CD4-positive, alpha-beta T cell treated with Interleukin-2 at 100 ng/mL for 4 hours (primary cell): ENCODE data around the gene MKKS.

ENCODE experiments used
- DNase-seq: peaks from one replicate; pipeline ENCODE4 v3.0.0-alpha.2; 2020; ENCODE audit warnings: low spot score

Gene MKKS

DNA sequence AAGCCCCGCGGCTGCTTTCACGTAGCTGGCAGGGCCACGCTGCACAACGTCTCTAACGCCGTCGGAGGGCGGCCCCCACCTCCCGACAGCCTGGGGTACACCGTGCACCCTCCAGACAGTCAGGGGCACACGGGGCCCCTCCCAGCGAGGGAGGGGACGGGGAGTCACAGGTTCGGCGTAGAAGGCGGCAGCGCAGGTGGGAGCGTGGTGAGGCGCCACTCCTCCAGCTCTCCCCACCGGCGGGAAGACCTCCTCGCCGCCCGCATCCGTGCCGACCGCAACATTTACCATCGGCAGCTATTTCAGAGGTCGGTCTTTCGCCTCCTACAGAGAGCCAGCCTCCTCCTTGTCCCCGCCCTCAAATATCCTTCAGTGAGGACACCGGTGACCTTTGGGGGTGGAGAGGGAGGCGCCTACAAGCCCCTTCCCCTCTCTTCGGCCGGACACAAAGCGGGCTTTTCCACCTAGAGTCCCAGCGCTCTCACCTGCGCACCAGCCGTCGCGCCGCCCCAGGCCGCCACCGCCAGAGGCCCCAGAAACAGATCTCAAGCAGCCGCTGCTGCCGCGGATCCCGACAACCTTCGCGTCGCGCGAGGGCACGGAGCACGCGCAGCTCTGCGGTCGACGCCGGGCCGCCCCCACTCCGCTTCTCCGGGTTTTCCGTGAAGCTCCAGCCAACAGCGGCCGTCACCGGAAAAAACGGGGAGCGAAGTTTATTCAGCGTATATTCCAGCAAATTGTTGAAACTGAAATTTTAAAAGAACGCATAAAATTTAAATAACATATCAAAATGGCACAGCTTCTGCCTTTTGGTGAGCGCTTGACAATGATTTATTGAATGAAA is at the start of gene MKKS:
TSS of gene MKKS (minus strand) at position 600 of the 844 bp plus-strand sequence. CDS start 20,708 bp downstream, outside the sequence.
- peak; percentile 89 for DNase-seq

DNA sequence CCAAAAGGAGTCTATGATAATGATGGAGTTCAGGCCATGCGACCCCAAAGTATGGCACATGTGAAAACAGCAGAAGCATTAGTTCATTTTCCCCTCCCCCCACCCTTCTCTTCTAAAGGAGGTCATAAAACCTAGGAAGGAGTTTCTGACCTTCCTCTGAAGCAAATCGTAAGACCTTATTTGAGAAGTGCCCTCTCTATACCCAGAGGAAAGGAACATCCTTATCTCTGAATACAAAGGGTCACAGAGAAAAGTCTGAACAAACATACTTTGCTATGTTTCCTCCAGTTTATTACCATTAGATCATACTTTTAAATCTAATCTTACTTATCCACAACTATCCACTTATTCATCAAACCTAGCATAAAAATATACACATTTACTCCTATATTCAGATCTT is 49.7 kb upstream of the MKKS start:
- DNase-seq = no peak

DNA sequence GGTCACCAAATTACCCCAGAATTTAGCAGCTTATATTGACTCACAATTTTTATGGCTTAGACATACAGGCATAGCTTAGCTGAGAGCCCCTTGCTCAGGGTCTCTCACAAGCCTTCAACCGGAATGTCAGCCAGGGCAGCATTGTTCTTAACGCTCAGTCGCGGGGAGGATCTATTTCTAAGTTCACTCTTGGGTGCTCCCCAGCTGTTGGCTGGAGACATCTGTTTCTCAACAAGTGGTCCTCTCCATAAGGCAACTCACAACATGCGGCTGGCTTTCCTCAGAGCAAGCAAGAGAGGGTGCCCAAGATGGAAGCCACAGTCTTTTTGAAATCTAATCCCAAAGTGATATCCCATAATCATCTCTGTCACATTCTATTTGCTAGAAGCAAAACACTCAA is 47.7 kb upstream of the MKKS start:
- DNase-seq = no peak

DNA sequence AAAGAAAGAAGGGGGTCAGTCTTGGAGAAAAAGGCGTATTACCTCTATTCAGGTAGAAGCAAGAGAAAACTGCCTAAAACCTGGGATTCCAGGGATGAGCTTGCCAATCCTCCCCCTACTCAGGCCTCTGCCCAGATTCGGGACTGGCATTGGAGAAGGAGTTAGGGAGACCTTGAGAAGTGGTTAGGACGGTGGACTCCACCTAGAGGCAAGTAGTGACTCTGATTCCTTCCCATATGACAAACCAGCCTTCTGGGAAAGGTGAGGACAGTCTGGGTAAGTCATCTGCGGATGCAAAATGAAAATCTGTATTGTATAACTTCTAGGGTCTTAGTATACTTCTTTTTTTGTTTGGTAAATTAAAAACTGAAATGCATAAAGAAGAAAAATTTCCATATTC is 44.9 kb upstream of the MKKS start:
- DNase-seq = no peak

DNA sequence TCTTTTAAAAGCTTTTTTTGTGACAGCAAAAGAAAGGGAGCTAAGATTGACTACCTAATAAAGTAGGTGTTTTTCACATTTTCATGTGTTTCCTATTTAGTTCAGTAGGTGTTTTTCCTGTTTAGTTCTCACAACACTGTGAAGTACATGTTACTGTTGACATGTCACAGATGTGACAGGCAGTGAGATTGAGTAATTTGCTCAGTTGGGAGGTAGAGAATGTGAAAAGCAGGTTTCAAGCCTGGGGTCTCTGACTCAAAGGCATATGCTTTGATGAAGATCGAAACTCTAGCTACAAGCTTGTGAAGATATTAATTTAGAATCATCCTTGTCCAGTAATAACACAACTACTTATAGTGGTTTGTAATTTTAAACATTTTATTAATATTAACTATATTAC is 44.2 kb upstream of the MKKS start:
- no peak for DNase-seq

DNA sequence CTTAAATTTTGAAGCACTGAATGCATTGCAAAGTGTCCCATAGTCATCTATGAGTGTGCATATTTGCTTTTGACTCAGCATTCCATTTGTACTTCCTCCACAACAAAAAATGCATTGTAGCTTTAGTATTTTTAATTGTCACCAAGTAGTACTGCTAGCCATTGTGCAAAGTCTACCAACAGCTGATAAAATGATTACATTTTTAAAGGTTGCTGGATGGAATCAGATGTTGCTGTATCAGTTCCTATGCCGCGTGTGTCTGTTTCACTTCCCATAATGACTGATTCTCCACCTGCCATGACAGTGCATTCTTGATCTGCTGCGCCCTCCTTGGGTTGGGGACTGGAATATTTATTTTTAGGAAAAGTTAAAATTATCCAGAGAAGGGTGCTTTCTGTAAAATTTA is 42.3 kb upstream of the MKKS start:
- no peak for DNase-seq

DNA sequence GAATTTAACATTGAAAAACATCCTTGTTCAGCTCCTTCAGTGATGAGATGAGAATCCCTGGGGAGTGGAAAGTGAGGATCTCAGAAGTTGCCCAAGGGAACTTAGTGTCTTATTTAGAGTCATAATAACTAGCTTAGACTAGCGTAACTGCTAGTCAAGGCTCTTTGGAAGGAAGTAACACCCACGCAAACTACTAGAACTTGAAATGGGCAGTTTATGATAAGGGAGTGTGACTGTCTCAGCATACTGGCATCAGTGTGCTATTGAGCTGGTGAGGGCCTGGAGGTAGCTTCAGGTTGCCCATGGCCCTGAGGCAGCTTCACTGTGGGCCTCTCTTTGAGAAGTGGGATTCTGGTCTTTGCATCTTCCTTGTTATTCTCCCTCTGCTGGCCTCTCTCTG is 41.2 kb upstream of the MKKS start:
- DNase-seq = no peak

DNA sequence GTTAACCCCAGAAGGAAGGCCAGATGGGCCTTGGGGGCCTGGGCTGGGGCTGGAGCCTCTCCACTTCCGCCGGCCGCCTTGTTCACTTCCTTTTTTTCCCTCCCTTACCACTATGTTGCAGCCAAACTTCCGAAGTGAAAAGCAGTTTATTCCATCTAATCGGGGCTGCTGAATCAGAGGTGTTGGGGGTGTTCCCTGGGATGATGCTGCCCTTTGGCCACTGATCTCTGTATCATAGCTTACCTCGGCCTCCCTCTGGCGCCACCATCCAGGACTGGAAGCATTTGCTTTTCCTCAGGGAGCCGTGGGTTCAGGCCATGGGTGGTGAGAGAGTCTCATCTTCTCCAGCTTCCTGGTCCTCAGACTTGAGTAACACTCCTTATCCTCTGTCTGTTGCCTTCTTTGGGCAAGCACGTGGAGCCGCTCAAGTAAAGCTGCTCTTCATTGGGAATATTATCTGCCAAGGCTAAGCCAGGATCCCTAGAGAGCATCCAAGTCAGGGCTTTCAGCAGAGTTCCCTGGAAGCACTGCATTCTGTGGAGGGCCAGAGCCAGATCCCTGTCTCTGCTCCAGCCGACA is 40.7 kb upstream of the MKKS start:
- DNase-seq = no peak

DNA sequence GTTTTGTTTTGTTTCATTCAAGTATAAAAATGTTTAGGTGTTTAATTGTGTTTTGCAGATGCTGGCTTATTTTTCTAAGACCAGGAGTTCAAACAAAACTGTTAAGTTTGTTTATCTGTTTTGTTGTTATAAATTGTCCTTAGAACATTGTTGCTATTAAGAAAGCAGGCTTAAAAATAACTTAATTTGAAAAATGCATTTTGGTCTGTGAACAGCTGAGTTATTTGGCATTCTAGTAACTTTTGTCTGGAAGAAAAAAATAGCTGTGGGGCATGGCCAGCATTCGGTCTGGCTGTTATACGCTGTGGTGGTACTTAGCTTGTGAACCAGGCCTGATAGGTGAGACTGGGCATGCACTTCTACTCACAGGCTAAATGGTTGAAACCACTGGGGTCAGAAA is 38.8 kb upstream of the MKKS start:
- no peak for DNase-seq

DNA sequence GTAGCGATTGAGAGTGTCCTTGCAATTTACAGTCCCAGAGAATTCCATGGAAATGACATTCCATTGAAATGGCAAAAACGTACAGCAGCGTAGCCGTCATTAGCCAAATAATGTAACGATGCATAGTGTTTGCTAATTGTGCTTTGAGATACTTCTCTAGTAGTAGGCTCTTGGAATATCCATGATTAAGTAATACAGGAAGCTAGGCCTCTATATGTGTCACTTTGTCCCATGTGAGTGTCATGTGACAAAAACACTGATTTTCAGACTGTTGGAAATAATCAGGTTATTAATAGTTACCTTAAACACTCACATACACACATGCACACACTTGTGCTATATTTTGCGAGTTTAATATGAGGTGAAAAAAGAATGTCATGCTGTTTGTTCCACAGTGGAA is 36.3 kb upstream of the MKKS start:
- DNase-seq = no peak

DNA sequence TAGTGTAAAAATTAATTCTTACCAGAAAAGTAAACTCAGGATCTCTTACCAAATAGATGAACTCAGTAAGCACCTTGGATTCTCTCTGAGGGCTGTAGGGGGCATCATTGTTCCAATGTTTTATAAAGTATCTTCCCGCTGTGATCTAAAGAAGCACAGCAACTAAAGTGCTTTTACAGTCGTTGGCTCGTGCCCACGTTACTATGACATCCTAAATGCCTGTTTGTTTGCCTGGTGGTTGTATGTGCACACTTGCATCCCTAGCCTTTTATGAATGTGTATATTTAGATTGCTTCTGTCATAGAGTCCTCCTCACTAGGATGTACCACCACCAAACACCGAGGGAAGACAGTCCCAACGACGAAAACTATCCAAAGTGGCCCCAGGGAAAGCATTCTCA is 35.6 kb upstream of the MKKS start:
- peak; percentile 44 for DNase-seq

DNA sequence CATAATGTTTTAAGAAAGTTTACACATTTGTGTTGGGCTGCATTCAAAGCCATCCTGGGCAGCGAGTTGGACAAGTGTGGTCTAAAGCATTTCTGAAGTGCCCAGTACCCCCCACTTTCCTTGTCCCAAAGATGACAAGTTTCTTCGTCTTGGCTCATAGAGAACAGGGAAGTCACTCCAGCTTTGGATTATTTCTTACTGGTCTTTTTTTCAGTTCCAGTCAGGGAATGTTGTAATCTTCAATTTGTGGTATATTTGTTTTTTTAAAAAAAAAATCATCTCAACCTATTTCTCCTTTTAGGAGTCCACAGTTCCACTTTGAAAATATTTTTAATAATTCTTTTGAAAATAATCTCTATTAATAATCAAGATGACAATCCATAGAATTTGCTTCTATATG is 35.0 kb upstream of the MKKS start:
- DNase-seq = no peak

DNA sequence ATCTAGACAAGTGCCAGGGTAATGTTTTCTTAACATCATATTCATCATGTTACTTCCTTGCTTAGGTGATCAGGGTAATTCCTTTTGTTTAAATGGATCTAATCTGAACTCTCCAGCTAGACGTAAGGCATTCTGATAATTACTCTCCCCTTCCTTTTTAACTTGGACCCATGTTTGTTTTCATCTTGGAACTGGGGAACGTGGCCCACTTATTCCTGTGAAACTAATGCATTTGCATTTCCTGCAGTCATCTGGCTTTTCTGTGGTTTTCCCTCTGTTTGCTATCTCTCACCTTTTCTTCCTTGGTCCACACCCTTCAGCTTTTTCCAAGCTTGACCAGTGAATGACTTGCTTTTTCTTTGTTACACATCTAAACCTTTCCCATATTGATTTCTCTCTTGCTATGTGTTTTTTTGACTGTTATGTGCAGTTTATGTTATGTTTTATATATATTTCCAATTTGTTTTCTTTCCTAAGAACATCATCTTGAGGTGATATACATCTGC is 34.4 kb upstream of the MKKS start:
- DNase-seq = no peak

DNA sequence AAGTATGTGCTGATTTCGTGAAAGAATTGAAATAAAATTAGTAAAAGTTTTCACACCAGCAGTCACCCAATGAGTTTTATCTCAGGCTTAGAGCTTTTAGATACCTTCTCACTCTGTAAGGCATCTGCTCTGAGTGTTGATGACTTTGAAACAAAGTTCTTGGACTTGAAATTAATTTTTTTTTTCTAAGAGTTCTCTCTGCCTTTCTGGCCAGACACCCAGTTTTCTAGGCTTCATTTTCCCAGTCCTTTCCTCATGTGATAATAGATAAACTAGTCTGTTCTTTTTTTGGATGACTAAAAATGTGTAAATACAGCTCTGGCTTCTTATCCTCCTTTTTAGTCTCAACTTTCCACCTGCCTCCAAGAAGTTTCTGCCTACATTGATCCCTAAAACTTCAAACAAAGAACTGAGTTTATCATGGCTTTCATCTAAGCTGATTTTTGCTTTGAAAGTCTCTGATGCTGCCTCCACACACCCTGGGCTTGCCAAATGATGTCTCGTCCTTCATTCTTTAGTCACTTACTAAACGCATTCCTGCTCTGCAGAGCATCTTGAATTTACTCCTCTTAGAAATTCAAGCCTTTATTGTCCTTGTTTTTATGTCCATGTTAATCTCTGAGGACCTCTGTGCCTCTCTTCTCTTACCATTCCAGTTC is 33.8 kb upstream of the MKKS start:
- DNase-seq = no peak

DNA sequence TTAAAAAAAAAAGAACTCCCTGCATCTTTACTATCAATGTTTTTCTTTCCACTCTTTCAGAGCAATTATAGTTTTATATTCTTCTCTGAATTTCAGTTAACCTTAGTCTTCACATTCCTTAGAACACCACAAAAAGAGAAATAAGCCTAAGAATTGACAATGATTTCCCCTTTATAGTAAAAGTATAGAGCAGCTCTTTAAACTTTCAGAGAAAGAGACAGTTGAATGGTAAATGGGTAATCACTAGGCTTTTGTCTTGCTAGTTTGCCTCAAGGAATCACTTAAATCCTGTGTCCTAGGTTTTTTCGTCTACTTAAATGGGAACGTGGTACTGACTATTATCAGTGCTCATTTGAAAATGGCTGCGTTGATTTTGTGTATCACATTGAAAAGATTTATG is 32.8 kb upstream of the MKKS start:
- no peak for DNase-seq

DNA sequence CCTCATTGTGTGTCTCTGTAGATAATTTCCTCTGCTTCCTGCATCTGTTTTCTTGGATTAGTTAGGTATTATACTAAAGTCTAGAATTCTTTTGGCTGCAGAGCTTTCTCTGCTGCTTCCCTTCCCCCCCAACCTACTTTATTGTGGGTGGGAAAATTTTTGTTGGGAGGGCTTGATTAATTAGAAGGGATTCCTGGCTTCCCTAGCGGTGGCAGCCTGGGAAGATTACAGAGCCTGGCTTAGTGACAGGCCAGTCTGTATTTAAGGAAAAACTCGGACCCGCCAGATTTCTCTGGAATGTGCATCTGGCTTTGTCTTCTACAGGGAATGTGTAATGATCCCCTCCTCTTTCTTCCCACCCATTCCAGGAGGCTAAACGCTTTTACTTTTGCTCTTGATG is 32.3 kb upstream of the MKKS start:
- no peak for DNase-seq

DNA sequence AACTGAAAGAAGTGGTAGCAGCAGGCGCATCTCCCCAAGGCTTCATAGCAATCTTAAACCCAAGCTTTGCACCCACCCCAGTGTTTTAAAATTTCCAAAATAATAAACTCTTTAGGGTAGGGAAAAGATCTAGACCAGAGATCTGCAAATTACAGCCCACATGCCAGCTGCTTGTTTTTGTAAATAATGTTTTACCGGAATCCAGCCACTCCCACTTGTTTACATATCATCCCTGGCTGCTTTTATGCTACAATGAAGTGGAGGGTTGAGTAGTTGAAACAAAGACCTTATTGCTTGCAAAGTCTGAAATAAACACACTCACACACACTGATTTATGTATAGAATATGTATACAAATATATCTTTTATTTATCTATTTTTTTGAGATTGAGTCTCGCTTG is 31.1 kb upstream of the MKKS start:
- no peak for DNase-seq

DNA sequence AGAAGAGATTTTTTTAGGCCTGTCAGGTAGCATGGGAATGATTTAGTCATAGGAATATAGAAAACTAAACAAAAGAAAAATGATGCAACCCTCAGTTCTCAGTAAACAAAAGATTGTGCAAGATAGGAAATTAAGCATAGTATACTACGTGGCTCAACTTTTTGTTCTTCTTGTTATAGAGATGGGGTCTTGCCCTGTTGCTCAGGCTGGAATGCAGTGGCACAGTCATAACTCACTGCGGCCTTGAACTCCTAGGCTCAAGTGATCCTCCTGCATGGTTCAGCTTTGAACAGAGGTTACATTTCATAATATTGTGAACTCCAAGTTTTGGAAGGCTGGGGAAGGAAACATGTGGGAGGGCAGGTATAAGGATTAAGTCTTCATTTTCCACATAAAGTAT is 29.6 kb upstream of the MKKS start:
- no peak for DNase-seq

DNA sequence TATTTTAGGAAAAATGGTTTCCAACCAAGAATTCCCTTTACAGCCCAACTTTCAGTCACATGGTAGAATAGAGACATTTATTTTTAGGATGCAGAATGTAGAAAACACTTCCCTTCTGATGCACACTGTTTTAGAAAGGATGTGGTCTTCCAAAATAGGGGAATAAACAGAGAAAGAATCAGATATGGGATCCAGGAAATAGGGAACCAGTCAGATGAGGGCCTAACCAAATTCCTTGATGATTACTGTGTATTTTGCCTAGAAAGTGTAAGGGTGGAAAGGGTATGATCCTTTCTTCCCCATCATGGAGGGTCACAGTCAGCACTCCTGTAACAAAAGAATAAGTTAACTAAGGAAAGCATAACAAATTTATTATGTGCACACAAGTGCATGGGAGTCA is 28.5 kb upstream of the MKKS start:
- DNase-seq = no peak

DNA sequence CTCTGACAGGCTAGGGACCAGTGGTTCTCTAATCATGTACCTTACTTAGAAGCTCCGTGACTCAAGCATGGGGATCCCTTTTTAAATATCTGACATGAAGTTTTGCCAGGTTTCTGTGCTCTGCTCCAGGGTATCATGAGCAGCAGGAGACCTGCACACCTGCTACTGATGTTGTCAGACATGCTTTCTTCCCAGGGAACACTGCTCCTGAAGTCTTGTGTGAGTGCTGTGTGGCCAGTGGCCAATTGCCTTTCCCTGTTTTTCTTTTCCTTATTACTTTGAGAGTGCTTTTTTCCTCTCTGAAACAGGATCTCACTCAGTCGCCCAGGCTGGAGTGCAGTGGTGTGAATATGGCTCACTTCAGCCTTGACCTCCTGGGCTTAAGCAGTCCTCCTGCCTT is 27.5 kb upstream of the MKKS start:
- DNase-seq = no peak

DNA sequence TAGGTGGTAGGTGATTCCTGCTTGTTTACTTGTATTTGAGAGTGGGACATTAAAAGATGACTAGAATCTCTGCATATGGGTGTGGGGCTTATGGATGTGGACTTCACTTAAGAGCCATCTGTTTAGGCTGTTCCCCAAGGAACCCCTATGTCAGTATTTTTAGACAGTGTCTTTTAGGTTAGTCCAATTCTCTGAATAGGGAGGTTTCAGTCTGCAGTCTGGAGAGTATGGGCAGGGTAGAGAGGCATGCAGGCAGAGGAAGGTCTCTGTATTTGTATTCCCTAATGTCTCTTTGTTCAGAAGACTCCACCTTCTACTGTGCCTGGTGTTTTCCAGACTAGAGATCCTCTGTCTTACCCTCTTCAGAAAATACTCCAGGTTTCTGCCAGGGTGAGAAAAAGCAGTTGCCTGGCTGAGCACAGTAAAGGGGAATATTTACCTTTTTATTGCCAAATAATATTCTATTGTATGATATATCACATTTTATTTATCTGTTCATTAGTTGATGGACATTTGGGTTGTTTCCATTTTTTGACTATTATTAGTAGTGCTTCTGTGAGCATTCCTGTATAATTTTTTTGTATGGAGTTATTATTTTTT is 20.2 kb upstream of the MKKS start:
- no peak for DNase-seq

DNA sequence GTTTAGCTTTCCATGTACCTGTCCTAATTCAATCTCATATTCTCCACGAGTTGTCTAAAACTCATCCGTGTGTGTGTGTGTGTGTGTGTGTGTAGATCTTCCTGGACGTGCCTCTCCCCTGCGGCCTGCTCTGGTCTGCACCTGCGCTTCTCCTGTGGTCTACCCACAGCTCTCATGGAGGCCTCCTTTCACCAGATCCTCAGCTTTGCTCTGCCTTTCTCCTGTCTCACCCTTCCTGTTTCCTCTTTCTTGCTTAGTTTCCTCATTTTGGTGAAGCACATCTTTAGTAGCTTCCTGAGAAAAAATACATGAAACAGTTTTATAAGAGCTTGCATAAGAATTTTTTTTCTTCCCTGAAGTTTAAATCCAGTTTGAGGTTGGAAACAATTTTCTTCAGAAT is 19.2 kb upstream of the MKKS start:
- peak; percentile 25 for DNase-seq

DNA sequence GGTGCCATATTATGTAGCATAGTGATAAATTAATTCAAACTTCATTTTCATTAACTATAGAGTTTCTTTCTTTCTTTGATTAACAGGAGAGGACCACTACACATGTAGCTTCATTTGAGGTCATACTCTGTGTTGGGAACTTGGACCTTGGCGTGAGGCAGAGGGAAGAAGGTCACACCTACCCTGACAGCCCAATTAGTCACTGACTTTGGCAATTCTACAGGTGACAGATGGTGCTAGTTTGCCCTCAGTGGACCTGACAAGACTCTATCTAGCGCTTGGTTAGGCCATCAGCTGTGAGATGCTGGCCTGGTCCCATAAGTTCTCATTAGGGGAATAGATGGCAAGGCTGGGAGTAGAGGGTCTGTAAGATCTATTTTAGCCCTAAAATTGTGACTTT is 15.2 kb upstream of the MKKS start:
- DNase-seq = no peak
